GM20431 (cell line): ENCODE results near the gene CASK.
"Not testable (repeated sequence)": the region's sequence is repeated elsewhere in the genome, so short reads cannot be mapped to it uniquely, and the experiment has no call there.

Source experiments
- in situ Hi-C: fragments of 300-500 bp; cut with MseI, MboI; formaldehyde crosslinking; loops from one replicate; pipeline ENCODE4 v1.15.0; 2020; ENCODE audit warnings: low sequenced_read_pairs; ENCODE audit not compliant: unreplicated experiment

Gene CASK

GRCh38 chrX:41708486-41708885 is 214.9 kb downstream of the CASK start:
- in situ Hi-C loops, result no loop called here

- in situ Hi-C loops, result no loop called here
Measured at GRCh38 chrX:41707218-41707617, 216.1 kb downstream of the CASK start.

- in situ Hi-C loops, result no loop called here
Measured at GRCh38 chrX:41705680-41706374, 217.5 kb downstream of the CASK start.

GRCh38 chrX:41705042-41705441 is 218.3 kb downstream of the CASK start:
- in situ Hi-C loops, result no loop called here

GRCh38 chrX:41703574-41704029 is 219.8 kb downstream of the CASK start:
- in situ Hi-C loops, result no loop called here

GRCh38 chrX:41695426-41695825 is 227.9 kb downstream of the CASK start:
- in situ Hi-C loops, result no loop called here

- in situ Hi-C loops, result no loop called here
Measured at GRCh38 chrX:41693024-41693423, 230.3 kb downstream of the CASK start.

GRCh38 chrX:41692162-41692749 is 231.1 kb downstream of the CASK start:
- in situ Hi-C loops, result no loop called here

- in situ Hi-C loops, result no loop called here
Measured at GRCh38 chrX:41689711-41690110, 233.6 kb downstream of the CASK start.

GRCh38 chrX:41688835-41689234 is 234.5 kb downstream of the CASK start, which contains the start of gene GPR34:
TSS of gene GPR34 (plus strand) at chrX:41688973. CDS start at chrX:41695634, 6,661 bp downstream.
- in situ Hi-C loops, result no loop called here

- in situ Hi-C loops, result no loop called here
Measured at GRCh38 chrX:41688156-41688555, 235.2 kb downstream of the CASK start.

- in situ Hi-C loops, result no loop called here
Measured at GRCh38 chrX:41686788-41687187, 236.6 kb downstream of the CASK start.

- in situ Hi-C loops, result no loop called here
Measured at GRCh38 chrX:41684940-41685339, 238.4 kb downstream of the CASK start.

- in situ Hi-C loops, result no loop called here
Measured at GRCh38 chrX:41684138-41684537, 239.2 kb downstream of the CASK start.

- in situ Hi-C loops, result no loop called here
Measured at GRCh38 chrX:41677183-41678060, 245.9 kb downstream of the CASK start.

GRCh38 chrX:41676361-41676760 is 247.0 kb downstream of the CASK start:
- in situ Hi-C loops, result not testable (repeated sequence)

GRCh38 chrX:41672643-41673042 is 250.7 kb downstream of the CASK start:
- in situ Hi-C loops, result no loop called here

- in situ Hi-C loops, result no loop called here
Measured at GRCh38 chrX:41671082-41671481, 252.3 kb downstream of the CASK start.

GRCh38 chrX:41670112-41670511 is 253.2 kb downstream of the CASK start:
- in situ Hi-C loops, result no loop called here

- in situ Hi-C loops, result no loop called here
Measured at GRCh38 chrX:41667631-41668030, 255.7 kb downstream of the CASK start.

- in situ Hi-C loops, result no loop called here
Measured at GRCh38 chrX:41666251-41666650, 257.1 kb downstream of the CASK start.
